ENCODE results near the gene GNL3L.

GRCh38 chrX:54495814-54496516, 34.1 kb upstream of the GNL3L start, which contains the start of gene FGD1:
- no peak for TF ChIP-seq REST (IDR thresholded peaks at IDR 0.05; ENCODE audit: insufficient read depth in 1 of 2, low read depth in 2 of 2, low read length in 2 of 2)
- peak; percentile 50; the same call in 1 of the 2 replicates for TF ChIP-seq POLR2AphosphoS5 (IDR thresholded peaks at IDR 0.05; ENCODE audit: low read depth, low read length)
- 0 out of 2 replicates have a peak, but pooled peaks have one; percentile 28 for TF ChIP-seq TAF1 (IDR thresholded peaks at IDR 0.05; ENCODE audit: borderline replicate concordance, insufficient read depth, low read length)

Measured in PFSK-1 (cell line).